Cortex of kidney (tissue), 1 donor: ENCODE data around the gene ANKRD29.
"Not testable (repeated sequence)": the region's sequence is repeated elsewhere in the genome, so short reads cannot be mapped to it uniquely, and the experiment has no call there.

ENCODE experiments used
- DNase-seq: peaks from one replicate; lab custom pipeline; 2025; lab: John Stamatoyannopoulos, UW

The ANKRD29 gene

GRCh38 chr18:23583071-23583865 lies 79.4 kb downstream of the ANKRD29 start:
- DNase-seq = no peak

DNA sequence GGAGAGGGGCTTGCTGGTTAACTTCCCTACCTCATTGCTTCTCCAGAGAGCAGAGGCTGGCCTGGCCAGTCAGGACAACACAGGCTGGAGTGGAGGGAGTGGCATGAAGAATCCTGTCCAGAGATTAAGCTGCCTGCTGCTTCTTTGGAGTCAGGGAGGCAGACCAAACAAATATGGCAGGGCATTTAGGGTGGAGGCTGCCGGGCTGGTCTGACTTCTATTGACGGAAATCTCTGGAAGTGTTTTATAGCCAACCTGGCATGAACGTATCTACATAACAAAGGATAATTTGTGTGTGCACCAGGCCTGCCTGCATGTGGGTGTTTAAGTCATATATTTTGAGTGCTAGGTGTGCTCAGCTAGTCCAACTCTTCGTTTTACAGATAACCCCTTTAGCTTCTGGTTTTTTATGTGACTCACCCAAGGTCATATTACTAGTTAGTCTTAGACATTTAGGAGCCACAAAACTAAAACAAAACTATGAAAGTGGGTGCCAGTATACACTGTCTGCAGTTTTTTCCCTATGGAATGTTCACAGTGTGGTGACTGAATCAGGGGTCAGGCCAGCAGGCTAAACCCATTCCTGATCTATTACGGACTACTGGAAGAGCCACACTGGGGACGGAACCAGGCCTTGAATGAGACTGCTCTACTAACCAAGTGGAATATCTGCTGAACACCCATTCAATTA lies 81.9 kb downstream of the ANKRD29 start:
- no peak for DNase-seq

DNA sequence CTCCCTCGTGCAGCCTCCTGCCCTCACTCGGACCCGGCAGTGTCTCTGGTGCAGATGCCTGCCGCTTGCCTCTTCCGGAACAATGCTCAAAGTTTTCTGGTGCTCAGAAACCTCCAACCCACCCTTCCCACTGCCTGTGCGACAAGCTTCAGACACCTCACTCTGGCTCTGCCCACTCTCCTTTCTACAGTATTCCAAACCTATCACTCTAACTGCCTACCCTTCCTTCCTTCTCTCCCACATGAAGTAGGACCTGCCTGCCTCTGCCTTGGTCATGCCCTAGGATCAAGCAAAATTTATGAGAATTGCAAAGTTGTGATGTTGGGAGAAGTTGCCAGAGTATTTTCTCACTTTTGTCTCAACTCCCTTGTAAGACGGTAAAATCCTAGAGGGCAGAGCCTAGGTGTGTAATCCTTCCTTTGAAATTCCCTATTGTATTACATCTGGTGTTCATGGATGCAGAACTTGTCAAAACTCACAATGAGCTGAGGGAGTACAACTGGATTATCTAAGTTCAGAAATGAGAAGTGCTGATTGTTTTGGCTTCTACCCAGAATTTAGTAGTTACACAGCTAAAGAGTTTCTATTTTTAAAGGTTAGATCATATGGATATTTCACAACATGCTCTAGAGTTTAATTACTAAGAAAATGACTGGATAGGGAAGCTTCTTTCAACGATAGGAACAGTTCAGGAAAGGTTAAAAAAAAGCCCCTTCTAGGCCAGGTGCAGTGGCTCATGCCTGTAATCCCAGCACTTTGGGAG lies 83.6 kb downstream of the ANKRD29 start:
- no peak for DNase-seq

- DNase-seq = no peak
Measured at GRCh38 chr18:23578067-23578701, 84.5 kb downstream of the ANKRD29 start.

DNA sequence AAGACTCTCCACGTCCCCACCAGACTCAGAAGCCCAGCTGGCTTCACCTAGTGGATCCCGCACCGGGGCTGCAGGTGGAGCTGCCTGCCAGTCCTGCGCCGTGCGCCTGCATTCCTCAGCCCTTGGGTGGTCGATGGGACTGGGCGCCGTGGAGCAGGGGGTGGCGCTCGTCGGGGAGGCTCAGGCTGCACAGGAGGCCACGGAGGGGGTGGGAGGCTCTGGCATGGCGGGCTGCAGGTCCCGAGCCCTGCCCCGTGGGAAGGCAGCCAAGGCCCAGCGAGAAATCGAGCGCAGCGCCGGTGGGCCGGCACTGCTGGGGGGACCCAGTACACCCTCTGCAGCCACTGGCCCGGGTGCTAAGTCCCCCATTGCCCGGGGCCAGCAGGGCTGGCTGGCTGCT lies 85.2 kb downstream of the ANKRD29 start:
- not testable (repeated sequence) for DNase-seq

DNA sequence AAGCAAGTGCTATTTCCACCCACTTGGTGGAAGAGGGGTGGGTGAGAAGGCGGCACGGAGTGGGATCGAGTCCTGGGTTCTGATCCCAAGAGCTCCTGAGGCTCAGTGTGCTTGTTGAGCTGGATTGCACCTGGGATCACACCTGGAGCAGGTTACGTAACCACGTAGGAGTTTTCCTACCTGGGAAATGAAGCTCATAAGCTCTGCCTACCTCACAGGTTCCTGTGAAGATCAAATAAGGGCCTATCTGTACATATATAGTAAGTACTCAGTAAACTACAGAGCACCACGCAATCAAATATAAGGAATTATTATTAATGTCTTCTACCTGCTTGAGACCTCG lies 87.4 kb downstream of the ANKRD29 start:
- no peak for DNase-seq

- DNase-seq = no peak
Measured at GRCh38 chr18:23574611-23575308, 88.0 kb downstream of the ANKRD29 start.

GRCh38 chr18:23573626-23574431 lies 88.9 kb downstream of the ANKRD29 start:
- DNase-seq = no peak

DNA sequence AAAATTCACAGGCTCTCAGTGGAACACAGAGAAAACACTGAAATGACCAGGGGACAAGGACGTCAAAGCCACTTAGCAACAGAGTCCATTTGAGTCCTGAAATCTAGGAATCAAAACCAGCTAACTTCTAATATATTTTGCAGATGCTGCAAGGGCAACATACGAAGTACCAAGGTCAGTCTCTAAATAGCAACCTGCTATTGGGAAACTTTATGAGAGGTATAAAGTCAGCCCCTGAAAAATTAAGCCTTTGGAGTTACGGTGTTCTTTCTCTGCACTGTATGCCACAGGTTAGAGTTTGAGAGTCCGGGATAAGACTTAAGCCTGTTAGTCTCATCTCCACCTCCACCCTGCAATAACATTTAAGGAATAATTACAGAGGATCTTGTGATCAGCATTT lies 89.7 kb downstream of the ANKRD29 start:
- no peak for DNase-seq

DNA sequence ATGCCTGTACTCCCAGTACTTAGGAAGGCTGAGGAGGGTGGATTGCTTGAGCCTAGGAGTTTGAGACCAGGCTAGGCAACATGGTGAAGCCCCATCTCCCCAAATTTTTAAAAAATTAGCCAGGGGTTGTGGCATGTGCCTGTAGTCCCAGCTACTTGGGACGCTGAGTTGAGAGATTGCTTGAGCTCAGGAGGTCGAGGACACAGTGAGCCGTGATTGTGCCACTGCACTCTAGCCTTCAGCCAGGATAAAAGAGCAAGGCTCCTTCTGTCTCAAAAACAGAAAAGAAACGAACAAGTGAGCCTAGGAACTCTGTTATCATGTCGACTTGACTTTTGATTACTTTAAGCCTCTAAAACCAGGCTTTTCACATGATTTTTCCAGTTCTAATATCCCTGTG lies 90.1 kb downstream of the ANKRD29 start:
- DNase-seq = no peak

DNA sequence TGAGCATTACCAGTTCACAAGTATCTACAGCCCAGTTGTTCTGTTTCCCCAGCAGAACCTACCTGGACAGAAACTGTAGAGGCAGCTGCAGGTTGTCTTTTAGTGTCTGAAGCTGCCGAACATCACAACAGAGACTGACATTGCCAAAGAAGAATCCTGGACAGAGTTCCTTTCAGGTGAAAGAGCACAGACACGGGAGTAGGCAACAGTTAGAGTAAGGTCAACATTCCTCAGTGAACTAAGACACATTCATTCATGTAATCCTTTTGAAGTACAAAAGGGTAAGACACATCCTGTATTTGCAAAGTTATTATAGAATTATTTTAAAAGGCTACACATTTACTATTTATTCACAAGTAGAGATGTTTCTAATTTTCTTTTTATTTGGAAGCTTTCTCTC lies 90.7 kb downstream of the ANKRD29 start:
- DNase-seq = no peak

DNA sequence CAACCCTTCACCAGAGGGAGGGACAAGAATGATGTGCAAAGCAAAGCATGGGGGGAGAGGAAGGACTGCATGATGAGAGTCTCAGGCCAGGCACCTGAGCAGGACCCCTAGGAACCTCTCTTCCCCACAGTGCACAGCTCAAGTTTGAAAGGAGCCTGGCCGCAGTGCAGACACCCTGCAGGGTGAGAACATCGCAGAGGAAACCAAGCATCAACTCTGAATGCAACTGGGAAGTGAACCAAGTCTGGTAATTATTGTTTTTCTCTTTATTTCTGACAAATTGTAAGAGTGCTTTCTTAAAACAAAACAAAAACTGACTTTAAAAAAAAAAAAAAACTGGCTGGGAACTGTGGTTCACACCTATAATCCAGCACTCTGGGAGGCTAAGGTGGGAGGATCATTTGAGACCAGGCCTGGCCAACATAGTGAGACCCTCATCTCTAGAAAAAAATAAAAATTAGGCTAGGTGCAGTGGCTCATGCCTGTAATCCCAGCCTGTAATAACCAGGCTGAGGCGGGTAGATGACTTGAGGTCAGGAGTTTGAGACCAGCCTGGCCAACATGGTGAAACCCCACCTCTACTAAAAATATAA lies 91.7 kb downstream of the ANKRD29 start:
- no peak for DNase-seq

GRCh38 chr18:23569299-23570063 lies 93.2 kb downstream of the ANKRD29 start:
- no peak for DNase-seq

DNA sequence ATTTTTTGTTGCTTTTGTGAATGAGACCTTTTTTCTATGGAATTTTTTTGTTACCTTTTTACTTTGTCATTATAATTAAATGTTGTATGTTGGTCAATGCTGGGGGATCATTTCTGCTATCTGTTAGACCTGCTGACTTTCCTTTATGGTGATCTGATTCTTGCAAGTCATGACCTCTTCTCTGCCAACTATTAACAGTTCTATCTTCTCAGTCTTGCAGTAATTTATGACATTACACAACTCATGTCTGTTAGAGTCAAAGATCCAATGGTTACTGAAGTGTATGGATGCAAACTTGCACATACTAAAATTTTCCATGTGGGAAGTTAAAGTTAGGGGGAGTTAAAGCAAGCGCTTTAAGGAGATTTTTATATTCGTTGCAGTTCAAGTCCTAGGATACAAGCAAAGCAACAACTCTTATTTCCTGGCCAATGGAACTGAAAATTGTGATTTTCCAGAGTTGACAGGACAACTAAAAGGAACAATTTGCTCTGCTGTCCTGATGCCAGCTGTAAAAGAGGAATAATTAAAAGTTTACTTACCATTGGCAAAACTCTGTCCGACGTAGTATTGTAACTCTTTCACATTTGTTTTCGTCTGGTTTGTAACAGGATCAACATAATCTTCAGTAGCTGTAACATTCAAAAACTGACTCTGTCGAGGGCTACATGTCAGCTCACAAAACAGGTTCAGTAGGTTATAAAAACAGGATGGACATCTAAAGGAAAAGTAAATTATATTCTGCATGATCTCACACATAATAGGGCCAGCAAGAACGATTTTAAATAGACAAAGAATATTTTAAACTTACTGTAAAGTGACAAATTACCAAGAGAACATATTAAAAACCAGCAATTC lies 94.2 kb downstream of the ANKRD29 start:
- no peak for DNase-seq

GRCh38 chr18:23567671-23568070 lies 95.0 kb downstream of the ANKRD29 start:
- DNase-seq = no peak

GRCh38 chr18:23565916-23566547 lies 96.7 kb downstream of the ANKRD29 start:
- DNase-seq = no peak

GRCh38 chr18:23563377-23564043 lies 99.2 kb downstream of the ANKRD29 start:
- no peak for DNase-seq

GRCh38 chr18:23560186-23560585 lies 102.5 kb downstream of the ANKRD29 start:
- DNase-seq = no peak
